Measurements from ENCODE around the gene ELMO1.

The ELMO1 gene

GRCh38 chr7:36925207-36925606, 523.5 kb downstream of the ELMO1 start:
- intact Hi-C loops (cut with DNase I), result no loop called here
- no peak for DNase-seq

GRCh38 chr7:36923943-36924436, 524.7 kb downstream of the ELMO1 start:
- peak in 24 of 42 donors; percentile 18 to 83 (median 34) for DNase-seq

GRCh38 chr7:36923185-36923584, 525.5 kb downstream of the ELMO1 start:
- intact Hi-C loops (cut with DNase I), result no loop called here
- DNase-seq, result no peak

More at GRCh38 chr7:36923943-36924436, 524.7 kb downstream of the ELMO1 start:
- intact Hi-C loops (cut with DNase I), result no loop called here

- intact Hi-C loops (cut with DNase I), result no loop called here
- no peak for DNase-seq
These were observed 528.2 kb downstream of the ELMO1 start for GRCh38 chr7:36920433-36920832.

GRCh38 chr7:36919738-36920137, 528.9 kb downstream of the ELMO1 start:
- intact Hi-C loops (cut with DNase I), result no loop called here
- no peak for DNase-seq

- DNase-seq, result peak in 1 of 42 donors; percentile 31
- intact Hi-C loops (cut with DNase I), result no loop called here
These were observed 530.1 kb downstream of the ELMO1 start for GRCh38 chr7:36918591-36918990.

GRCh38 chr7:36916619-36917018, 532.0 kb downstream of the ELMO1 start:
- intact Hi-C loops (cut with DNase I), result no loop called here
- DNase-seq, result peak in 1 of 42 donors; percentile 31

GRCh38 chr7:36916116-36916515, 532.5 kb downstream of the ELMO1 start:
- no peak for DNase-seq
- intact Hi-C loops (cut with DNase I), result no loop called here

GRCh38 chr7:36911788-36912187, 536.9 kb downstream of the ELMO1 start:
- intact Hi-C loops (cut with DNase I), result no loop called here

GRCh38 chr7:36910859-36911258, 537.8 kb downstream of the ELMO1 start:
- intact Hi-C loops (cut with DNase I), result no loop called here

More at GRCh38 chr7:36911788-36912187, 536.9 kb downstream of the ELMO1 start:
- peak in 1 of 42 donors; percentile 10 for DNase-seq

GRCh38 chr7:36910401-36910800, 538.3 kb downstream of the ELMO1 start:
- peak in 1 of 42 donors; percentile 1 for DNase-seq
- intact Hi-C loops (cut with DNase I), result no loop called here

More at GRCh38 chr7:36910859-36911258, 537.8 kb downstream of the ELMO1 start:
- DNase-seq, result peak in 1 of 42 donors; percentile 17

- intact Hi-C loops (cut with DNase I), result no loop called here
- DNase-seq, result peak in 1 of 42 donors; percentile 19
These were observed 541.6 kb downstream of the ELMO1 start for GRCh38 chr7:36906956-36907635.

GRCh38 chr7:36906448-36906847, 542.2 kb downstream of the ELMO1 start:
- no peak for DNase-seq
- intact Hi-C loops (cut with DNase I), result no loop called here

- no peak for DNase-seq
- intact Hi-C loops (cut with DNase I), result no loop called here
These were observed 542.8 kb downstream of the ELMO1 start for GRCh38 chr7:36905841-36906240.

- intact Hi-C loops (cut with DNase I), result no loop called here
- no peak for DNase-seq
These were observed 543.9 kb downstream of the ELMO1 start for GRCh38 chr7:36904802-36905201.

GRCh38 chr7:36904101-36904500, 544.6 kb downstream of the ELMO1 start:
- intact Hi-C loops (cut with DNase I), result no loop called here
- DNase-seq, result no peak

GRCh38 chr7:36900988-36901710, 547.5 kb downstream of the ELMO1 start:
- DNase-seq, result no peak
- intact Hi-C loops (cut with DNase I), result no loop called here

GRCh38 chr7:36898186-36898585, 550.5 kb downstream of the ELMO1 start:
- no peak for DNase-seq
- intact Hi-C loops (cut with DNase I), result no loop called here

- intact Hi-C loops (cut with DNase I), result no loop called here
These were observed 551.6 kb downstream of the ELMO1 start for GRCh38 chr7:36896956-36897590.

GRCh38 chr7:36896418-36896817, 552.2 kb downstream of the ELMO1 start:
- intact Hi-C loops (cut with DNase I), result no loop called here
- no peak for DNase-seq

More at GRCh38 chr7:36896956-36897590, 551.6 kb downstream of the ELMO1 start:
- DNase-seq, result no peak

All from head of caudate nucleus (tissue), 42 donors.